Heart right ventricle (tissue), 16 donors: ENCODE data around the gene ATP4A. TPM values are rescaled to one million over a fixed set of nuclear protein-coding genes. Genes with fewer than 3 reads are reported as not detected.

Experiments used
- ATAC-seq, 8 donors: fragments of 200-7000 bp; cut with Tn5 transposase; one replicate each; pipeline ENCODE4 v1.9.1; 2020; ENCODE audit warnings: mild to moderate bottlenecking in 8 of 8, moderate library complexity in 8 of 8, moderate number of reproducible peaks in 1 of 8
- DNase-seq, 2 donors: peaks; one replicate each; pipeline ENCODE4 v3.0.0-alpha.2; 2020
- H3K27ac ChIP-seq, 10 donors: fragments of 200-600 bp; sonication (generic) in 2 of 10; one replicate each; pipeline versions ENCODE4 v1.5.0 to v1.8.0; 2020 to 2022; ENCODE audit warnings: mild to moderate bottlenecking in 3 of 10
- H3K27me3 ChIP-seq, 7 donors: fragments of 200-600 bp; one replicate each; pipeline ENCODE4 v1.8.0; 2021 to 2022; ENCODE audit warnings: mild to moderate bottlenecking in 2 of 7
- H3K36me3 ChIP-seq, 9 donors: fragments of 200-600 bp; sonication (generic) in 1 of 9; one replicate each; pipeline versions ENCODE4 v1.5.0 to v1.8.0; 2020 to 2022; ENCODE audit warnings: mild to moderate bottlenecking in 2 of 9
- H3K4me1 ChIP-seq, 9 donors: fragments of 200-600 bp; sonication (generic) in 1 of 9; one replicate each; pipeline versions ENCODE4 v1.5.0 to v1.8.0; 2020 to 2022; ENCODE audit warnings: mild to moderate bottlenecking in 4 of 9
- H3K4me3 ChIP-seq, 10 donors: fragments of 200-600 bp; sonication (generic) in 2 of 10; one replicate each; pipeline versions ENCODE4 v1.5.0 to v1.8.0; 2020 to 2022; ENCODE audit warnings: mild to moderate bottlenecking in 7 of 10, moderate library complexity in 2 of 10
- H3K9me3 ChIP-seq, 11 donors: fragments of 200-600 bp in 10 of 11; sonication (generic) in 2 of 11; one replicate each; pipeline versions ENCODE4 v1.5.0 to v1.8.0; 2013 to 2022; ENCODE audit warnings: mild to moderate bottlenecking in 2 of 11, control low read depth in 1 of 11, moderate library complexity in 1 of 11
- CTCF ChIP-seq, 9 donors: fragments of 200-600 bp; sonication (generic) in 2 of 9; IDR thresholded peaks; one replicate each; pipeline versions ENCODE4 v1.5.0 to v1.8.0; 2021 to 2022; ENCODE audit warnings: antibody characterized with exemption in 9 of 9, mild to moderate bottlenecking in 5 of 9, moderate library complexity in 1 of 9
- WGBS, 2 donors: extraction: QIAGEN DNeasy Blood & Tissue Kit; methylation state at CpG; one replicate each; pipeline ENCODE4 v1.1.7; 2013; ENCODE audit warnings: inconsistent platforms in 1 of 2; 5-methylcytosine and 5-hydroxymethylcytosine counted together
- intact Hi-C, 10 donors: fragments of 100-400 bp; cut with DNase I; formaldehyde crosslinking; loops; one replicate each; pipeline versions ENCODE4 v1.11.1 to v1.14.2; 2022
- polyA plus RNA-seq, 2 donors: library from polyadenylated mRNA; stranded (reverse); fragments of 200-250 nt; gene quantifications; one replicate each; pipeline ENCODE4 v1.2.3, GENCODE V29; 2013
- total RNA-seq, 10 donors: library from RNA; stranded (reverse); fragmentation: NEBNext Ultra II Directional in 3 of 10; extraction: Animal tissue kit (Norgen Biotek cat#: 25700) in 3 of 10; gene quantifications; one replicate each; pipeline versions ENCODE4 v1.2.1 to v1.2.4, GENCODE V29; 2021 to 2023
- donor health status: Arrhythmogenic right ventricular cardiomyopathy.
- donor health status: ischemic (EF 13 %, LVEDD 7.1; RV severe dilation, severe dysfunction).
- donor health status: healthy with polysubstance abuse.
- donor health status: DM: no; HTN: yes; CAD: no.
- donor health status: DM: no; HTN: no; CAD: no.
- donor health status: ischemic (EF 25% LVEDD 6.9; RV normal size, moderate dysfunction).
- donor health status: ischemic (EF 25% LVEDD 5.7; RV mildly dilated, moderate dysfunction).
- donor health status: healthy.
- donor health status: DM: yes; HTN: yes; CAD: no.
- donor health status: Ischemic cardiomyopathy.
- donor health status: ischemic (EF 35%, LVEDD 5.7; RV mildly dilated, moderate dysfunction).
- donor health status: nonischemic (EF 11% LVEDD 7.7; RV severe dilation, severe dysfunction).
- donor health status: DM: yes; HTN: yes; CAD: no.
- donor health status: PGD.
- donor health status: ischemic (EF 29% LVEDD 5.4; RV normal size, mild dysfunction).
- donor health status: nonischemic (EF 23%, LVEDD 6.1; RV moderate dilation, normal function).

The ATP4A gene
- total and polyA plus RNA-seq, 12 donors = not detected

- ATAC-seq (no peak), DNase-seq (no peak)
- H3K27ac ChIP-seq = no peak overlapping the region
- H3K27me3 ChIP-seq = peaks cover 0 to 54% (median 48%) of the 10 kb centered on the region in 7 donors
- no peaks in the 10 kb centered on the region for H3K9me3 ChIP-seq
- no peak overlapping the region for H3K4me3 ChIP-seq
- peaks cover 0 to 23% (median 6%) of the 10 kb centered on the region in 9 donors for H3K4me1 ChIP-seq
- TF ChIP-seq CTCF (IDR thresholded peaks at IDR 0.05) = no peak
- WGBS, 2 donors = 71 to 75% methylated on average over 10 of the region's 10 CpGs
- intact Hi-C loops = no loop called here
- H3K36me3 ChIP-seq = no peaks in the 10 kb centered on the region
Observed at GRCh38 chr19:35534803-35535480, 28.5 kb downstream of the ATP4A start.

GRCh38 chr19:35533822-35534392 lies 29.6 kb downstream of the ATP4A start:
- DNase-seq (peak in 1 of 2 donors; percentile 35), ATAC-seq (peak in 6 of 8 donors; percentile 14 to 67 (median 60))
- Histone ChIP-seq H3K4me3 (peak overlapping the region in 1 of 10 donors; percentile 9), H3K36me3 (no peaks in the 10 kb centered on the region), H3K4me1 (peaks cover 0 to 23% (median 6%) of the 10 kb centered on the region in 9 donors), H3K27ac (no peak overlapping the region), H3K9me3 (no peaks in the 10 kb centered on the region), H3K27me3 (peaks cover 0 to 64% (median 58%) of the 10 kb centered on the region in 7 donors)
- intact Hi-C loops = no loop called here
- no peak for TF ChIP-seq CTCF (IDR thresholded peaks at IDR 0.05)
- WGBS, 2 donors = 3 to 4% methylated on average over 30 of the region's 30 CpGs

DNA sequence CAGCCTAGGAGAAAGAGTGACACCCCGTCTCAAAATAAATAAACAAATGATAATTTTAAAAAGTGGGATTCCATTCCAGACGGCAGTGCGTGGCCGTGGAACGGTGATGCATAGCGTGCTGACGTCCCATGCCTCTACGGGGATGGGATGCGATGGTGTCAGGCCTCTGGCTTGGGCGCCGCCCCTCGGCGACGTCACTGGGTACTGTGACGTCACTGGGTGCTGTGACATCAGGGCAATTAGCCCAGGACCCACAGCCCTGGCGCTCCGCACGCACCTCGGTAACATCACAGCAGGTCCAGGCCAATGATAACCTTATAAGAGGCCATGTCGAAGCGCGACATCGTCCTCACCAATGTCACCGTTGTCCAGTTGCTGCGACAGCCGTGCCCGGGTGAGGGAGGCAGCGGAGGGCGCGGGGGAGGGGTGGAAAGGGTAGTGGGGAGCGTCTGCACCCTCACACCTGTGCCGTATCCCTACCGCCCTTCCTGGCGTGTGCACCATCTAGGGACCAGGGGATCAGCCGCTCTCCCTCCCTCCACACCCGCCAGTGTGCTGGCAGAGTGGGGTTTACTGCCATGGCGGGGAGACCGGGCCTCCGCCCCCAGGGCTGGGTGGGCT lies 30.1 kb downstream of the ATP4A start, which contains the start of gene GAPDHS:
GAPDHS (plus strand) TSS at position 256 of the 621 bp plus-strand sequence; CDS start at position 328, 72 bp downstream.
- Histone ChIP-seq H3K27me3 (peaks cover 0 to 70% (median 64%) of the 10 kb centered on the region in 7 donors), H3K9me3 (no peaks in the 10 kb centered on the region), H3K36me3 (no peaks in the 10 kb centered on the region), H3K4me3 (peak within 1 kb of the TSS in 1 of 10 donors; percentile 9), H3K4me1 (peaks cover 0 to 23% (median 6%) of the 10 kb centered on the region in 9 donors), H3K27ac (peak within 1 kb of the TSS in 1 of 10 donors; percentile 60)
- no peak for TF ChIP-seq CTCF (IDR thresholded peaks at IDR 0.05)
- DNase-seq (no peak), ATAC-seq (peak in 1 of 8 donors; percentile 32)
- 29 to 34% methylated on average over 39 of the region's 39 CpGs for WGBS, 2 donors
- intact Hi-C loops = no loop called here

- Histone ChIP-seq H3K36me3 (no peaks in the 10 kb centered on the region), H3K4me1 (peaks cover 0 to 23% (median 6%) of the 10 kb centered on the region in 9 donors), H3K27me3 (peaks cover 0 to 90% (median 75%) of the 10 kb centered on the region in 7 donors), H3K27ac (no peak overlapping the region), H3K4me3 (no peak overlapping the region), H3K9me3 (no peaks in the 10 kb centered on the region)
- TF ChIP-seq CTCF (IDR thresholded peaks at IDR 0.05) = no peak
- intact Hi-C loops = no loop called here
- ATAC-seq (no peak), DNase-seq (no peak)
- 50 to 62% methylated on average over 6 of the region's 6 CpGs for WGBS, 2 donors
Observed at GRCh38 chr19:35531291-35531690, 32.2 kb downstream of the ATP4A start.
